SK-N-SH (cell line): Measurements from ENCODE around the gene TEX35.

Experiments
- CTCF ChIP-seq: fragments of 200-600 bp; sonication (generic); IDR thresholded peaks from 2 replicates; pipeline ENCODE4 v1.6.1; 2017; ENCODE audit warnings: antibody characterized with exemption, mild to moderate bottlenecking, moderate library complexity
- FOSL2 ChIP-seq: IDR thresholded peaks from 2 replicates; pipeline ENCODE4 v1.4.0; 2012; ENCODE audit warnings: low read depth, mild to moderate bottlenecking, moderate library complexity, borderline replicate concordance
- TAF1 ChIP-seq: IDR thresholded peaks from 2 replicates; pipeline ENCODE4 v1.6.1; 2012; ENCODE audit warnings: low read depth, mild to moderate bottlenecking, low read length, moderate library complexity, borderline replicate concordance
- ZBTB33 ChIP-seq: IDR thresholded peaks from 2 replicates; pipeline ENCODE4 v1.4.0; 2012; ENCODE audit warnings: low read depth, borderline replicate concordance

GRCh38 chr1:178536844-178537371 lies 24.0 kb downstream of the TEX35 start:
- TF ChIP-seq FOSL2 (peak; percentile 45), ZBTB33 (peak; percentile 49; the same call in 1 of the 2 replicates), CTCF (no peak), TAF1 (no peak)
